ENCODE data around the gene OR4K13. TPM values are rescaled to one million over a fixed set of nuclear protein-coding genes. Genes with fewer than 3 reads are reported as not detected.

Gene OR4K13
- total RNA-seq: not detected in 2 replicates

GRCh38 chr14:20035938-20036337 is at the start of gene OR4K13:
Gene OR4K13 (minus strand): TSS chr14:20036038. CDS start chr14:20034758, 1,280 bp downstream.

GRCh38 chr14:20059745-20060144 is 23.9 kb upstream of the OR4K13 start, which contains the start of gene OR4L1:
Gene OR4L1 (plus strand): TSS chr14:20060045. CDS start chr14:20060045, 0 bp downstream.

GRCh38 chr14:20019257-20019865 is 16.5 kb downstream of the OR4K13 start, which contains the start of gene OR4K14:
Gene OR4K14 (minus strand): TSS chr14:20019307. CDS start chr14:20015193, 4,114 bp downstream.

GRCh38 chr14:20001863-20002262 is 34.0 kb downstream of the OR4K13 start, which contains the start of gene OR4Q2:
Gene OR4Q2 (plus strand): TSS chr14:20002163.

Other genes with a start within 250 kb of the OR4K13 start
- gene OR4N2, start 232.3 kb downstream of the OR4K13 start, total RNA-seq: not detected in 2 replicates
- not detected in 2 replicates for gene OR4K2, start 160.9 kb downstream of the OR4K13 start, total RNA-seq
- gene OR4K5, start 115.4 kb downstream of the OR4K13 start, total RNA-seq: not detected in 2 replicates
- gene OR4K1, start 105.1 kb downstream of the OR4K13 start, total RNA-seq: not detected in 2 replicates
- gene OR4K15, start 60.4 kb downstream of the OR4K13 start, total RNA-seq: not detected in 2 replicates
- not detected in 2 replicates for gene OR4Q2, start 33.9 kb downstream of the OR4K13 start, total RNA-seq
- not detected in 2 replicates for gene OR4K14, start 16.7 kb downstream of the OR4K13 start, total RNA-seq
- not detected in 2 replicates for gene OR4L1, start 24.0 kb upstream of the OR4K13 start, total RNA-seq
- gene OR4K17, start 74.7 kb upstream of the OR4K13 start, total RNA-seq: not detected in 2 replicates
- gene OR4N5, start 102.8 kb upstream of the OR4K13 start, total RNA-seq: not detected in 2 replicates
- gene OR11G2, start 154.9 kb upstream of the OR4K13 start, total RNA-seq: not detected in 2 replicates
- not detected in 2 replicates for gene OR11H6, start 187.7 kb upstream of the OR4K13 start, total RNA-seq
- gene OR11H7, start 192.9 kb upstream of the OR4K13 start, total RNA-seq: not detected in 2 replicates
- not detected in 2 replicates for gene OR11H4, start 203.2 kb upstream of the OR4K13 start, total RNA-seq